A673 (cell line): ENCODE data around the gene NLK. TPM values are rescaled to one million over a fixed set of nuclear protein-coding genes. Genes with fewer than 3 reads are reported as not detected.

ENCODE experiments used
- BruUV-seq: library from RNA; stranded (reverse); fragments of 400-500 nt; replicated peaks from 2 replicates; lab custom pipeline; 2021; lab: Mats Ljungman, UMichigan
- CTCF ChIA-PET: fragments of 300-600 bp; sonication (Branson Sonifier 250); formaldehyde crosslinking; loops from one replicate; lab custom pipeline; 2022; ENCODE audit warnings: antibody characterized with exemption; lab: Charles Lee
- POLR2A ChIA-PET: fragments of 300-600 bp; sonication (Branson Sonifier 250); formaldehyde crosslinking; loops from one replicate; lab custom pipeline; 2022; ENCODE audit warnings: antibody characterized with exemption; ENCODE audit not compliant: low non-redundant PET; lab: Charles Lee
- DNase-seq: peaks from one replicate; pipeline ENCODE4 v3.0.0-alpha.2; 2015; ENCODE audit warnings: low spot score
- H3K27ac ChIP-seq: fragments of 200-600 bp; sonication (generic); 2 replicates; pipeline ENCODE4 v1.5.1; 2016; ENCODE audit warnings: mixed run types, low read depth, mild to moderate bottlenecking, mixed read lengths, antibody characterized with exemption, low read length; ENCODE audit not compliant: poor library complexity, severe bottlenecking
- H3K27me3 ChIP-seq: fragments of 200-600 bp; sonication (generic); replicated peaks from 2 replicates; pipeline ENCODE4 v1.6.1; 2017; ENCODE audit warnings: mixed run types, low read depth, mild to moderate bottlenecking, mixed read lengths, antibody characterized with exemption, low read length; ENCODE audit not compliant: insufficient read depth, poor library complexity
- H3K36me3 ChIP-seq: fragments of 200-600 bp; sonication (generic); 2 replicates; pipeline ENCODE4 v1.6.1; 2016; ENCODE audit warnings: mixed run types, mild to moderate bottlenecking, mixed read lengths, antibody characterized with exemption, low read length; ENCODE audit not compliant: insufficient read depth, poor library complexity, severe bottlenecking
- H3K4me1 ChIP-seq: fragments of 200-600 bp; sonication (generic); 2 replicates; pipeline ENCODE4 v1.6.1; 2017; ENCODE audit warnings: mixed run types, mild to moderate bottlenecking, mixed read lengths, antibody characterized with exemption, low read length; ENCODE audit not compliant: insufficient read depth, poor library complexity, severe bottlenecking
- H3K4me3 ChIP-seq: fragments of 200-600 bp; sonication (generic); 2 replicates; pipeline ENCODE4 v1.5.1; 2016; ENCODE audit warnings: low read depth, mixed run types, mild to moderate bottlenecking, mixed read lengths, low read length; ENCODE audit not compliant: poor library complexity, severe bottlenecking
- H3K9me3 ChIP-seq: fragments of 200-600 bp; sonication (generic); 2 replicates; pipeline ENCODE4 v1.6.1; 2016; ENCODE audit warnings: mixed run types, low read depth, mild to moderate bottlenecking, mixed read lengths, antibody characterized with exemption, low read length; ENCODE audit not compliant: poor library complexity, severe bottlenecking
- EZH2 ChIP-seq: fragments of 200-600 bp; sonication (generic); IDR thresholded peaks from 2 replicates; pipeline ENCODE4 v1.6.1; 2017; ENCODE audit warnings: borderline replicate concordance, low read depth, mild to moderate bottlenecking, mixed read lengths, antibody characterized with exemption, low read length; ENCODE audit not compliant: poor library complexity, severe bottlenecking
- intact Hi-C: fragments of 100-400 bp; cut with micrococcal nuclease; formaldehyde crosslinking; loops from one replicate; pipeline ENCODE4 v1.10.0; 2022; ENCODE audit not compliant: unreplicated experiment
- total RNA-seq: library from RNA; stranded (reverse); gene quantifications from 2 replicates; pipeline ENCODE4 v1.2.3, GENCODE V29; 2021
- TF ChIP-seq, protein P1 (sequence below): fragments of 300-800, 200-600 bp; sonication (generic); conservative IDR thresholded peaks from 2 replicates; pipeline ENCODE4 v1.5.1; 2017; ENCODE audit warnings: low read depth, mild to moderate bottlenecking, antibody characterized with exemption, low read length, moderate library complexity, mixed read lengths

NLK gene
- total RNA-seq, 1 experiment from 2014 or later, result 23.8 TPM

GRCh38 chr17:28159924-28160323, 117.4 kb downstream of the NLK start:
- ChIA-PET CTCF (no interaction called here), POLR2A (no interaction called here)
- Histone ChIP-seq H3K27ac (no peak overlapping the region), H3K4me1 (no peaks in the 10 kb centered on the region), H3K4me3 (no peak overlapping the region), H3K27me3 (no peaks in the 10 kb centered on the region), H3K36me3 (no peaks in the 10 kb centered on the region), H3K9me3 (no peaks in the 10 kb centered on the region)
- intact Hi-C loops, result no loop called here
- DNase-seq, result no peak
- no TSS peak for BruUV-seq
- TF ChIP-seq, protein P1, sequence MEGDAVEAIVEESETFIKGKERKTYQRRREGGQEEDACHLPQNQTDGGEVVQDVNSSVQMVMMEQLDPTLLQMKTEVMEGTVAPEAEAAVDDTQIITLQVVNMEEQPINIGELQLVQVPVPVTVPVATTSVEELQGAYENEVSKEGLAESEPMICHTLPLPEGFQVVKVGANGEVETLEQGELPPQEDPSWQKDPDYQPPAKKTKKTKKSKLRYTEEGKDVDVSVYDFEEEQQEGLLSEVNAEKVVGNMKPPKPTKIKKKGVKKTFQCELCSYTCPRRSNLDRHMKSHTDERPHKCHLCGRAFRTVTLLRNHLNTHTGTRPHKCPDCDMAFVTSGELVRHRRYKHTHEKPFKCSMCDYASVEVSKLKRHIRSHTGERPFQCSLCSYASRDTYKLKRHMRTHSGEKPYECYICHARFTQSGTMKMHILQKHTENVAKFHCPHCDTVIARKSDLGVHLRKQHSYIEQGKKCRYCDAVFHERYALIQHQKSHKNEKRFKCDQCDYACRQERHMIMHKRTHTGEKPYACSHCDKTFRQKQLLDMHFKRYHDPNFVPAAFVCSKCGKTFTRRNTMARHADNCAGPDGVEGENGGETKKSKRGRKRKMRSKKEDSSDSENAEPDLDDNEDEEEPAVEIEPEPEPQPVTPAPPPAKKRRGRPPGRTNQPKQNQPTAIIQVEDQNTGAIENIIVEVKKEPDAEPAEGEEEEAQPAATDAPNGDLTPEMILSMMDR, result no peak
- TF ChIP-seq EZH2, result no peak

- Histone ChIP-seq H3K9me3 (no peaks in the 10 kb centered on the region), H3K27me3 (no peaks in the 10 kb centered on the region), H3K4me1 (no peaks in the 10 kb centered on the region), H3K4me3 (no peak overlapping the region), H3K36me3 (no peaks in the 10 kb centered on the region), H3K27ac (no peak overlapping the region)
- DNase-seq, result no peak
- intact Hi-C loops, result no loop called here
- CTCF ChIA-PET, result no interaction called here
- BruUV-seq, result no TSS peak
- POLR2A ChIA-PET, result no interaction called here
- TF ChIP-seq EZH2, result no peak
- TF ChIP-seq, protein P1, result no peak
These were observed 118.1 kb downstream of the NLK start for GRCh38 chr17:28160610-28161009.

GRCh38 chr17:28161311-28161710, 118.8 kb downstream of the NLK start:
- CTCF ChIA-PET, result no interaction called here
- Histone ChIP-seq H3K36me3 (no peaks in the 10 kb centered on the region), H3K9me3 (no peaks in the 10 kb centered on the region), H3K27me3 (no peaks in the 10 kb centered on the region), H3K4me1 (no peaks in the 10 kb centered on the region), H3K27ac (no peak overlapping the region), H3K4me3 (no peak overlapping the region)
- no peak for DNase-seq
- POLR2A ChIA-PET, result interaction anchor here (0.6 kb wide), 1 partner anchor 268 kb away, joined by 3 read pairs; the partner anchor contains the start of gene LYRM9
- intact Hi-C loops, result no loop called here
- BruUV-seq, result no TSS peak
- no peak for TF ChIP-seq EZH2
- TF ChIP-seq, protein P1, result no peak
